HG02943 (cell line): ENCODE measurements around the gene PPP1R2B.
A peak's percentile ranks its signal among the peaks of the same experiment; 100 is the strongest.

Experiments used
- ATAC-seq: cut with Tn5 transposase; IDR thresholded peaks from one replicate; pipeline ENCODE4 v1.9.1; 2021; ENCODE audit warnings: mild to moderate bottlenecking, low read depth, moderate library complexity; ENCODE audit not compliant: unreplicated experiment

PPP1R2B gene

DNA sequence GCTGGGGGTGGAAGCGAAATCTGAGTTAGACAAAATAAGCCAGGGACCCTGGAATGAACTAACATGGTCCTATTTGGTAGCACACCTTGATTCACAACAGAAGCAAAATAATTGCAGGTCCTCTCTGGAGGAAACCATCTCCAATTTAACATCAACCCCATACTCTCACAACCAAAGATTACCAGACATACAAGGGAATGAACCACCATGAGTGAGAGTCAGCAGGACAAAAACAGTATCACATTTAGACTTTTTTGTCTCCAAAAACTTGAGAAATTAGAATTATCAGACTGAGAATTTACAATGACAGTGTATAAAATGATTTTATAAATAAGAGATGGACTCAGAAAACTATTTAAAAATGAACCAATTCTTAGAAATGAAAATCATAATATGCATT lies 21.1 kb downstream of the PPP1R2B start:
- no peak for ATAC-seq

DNA sequence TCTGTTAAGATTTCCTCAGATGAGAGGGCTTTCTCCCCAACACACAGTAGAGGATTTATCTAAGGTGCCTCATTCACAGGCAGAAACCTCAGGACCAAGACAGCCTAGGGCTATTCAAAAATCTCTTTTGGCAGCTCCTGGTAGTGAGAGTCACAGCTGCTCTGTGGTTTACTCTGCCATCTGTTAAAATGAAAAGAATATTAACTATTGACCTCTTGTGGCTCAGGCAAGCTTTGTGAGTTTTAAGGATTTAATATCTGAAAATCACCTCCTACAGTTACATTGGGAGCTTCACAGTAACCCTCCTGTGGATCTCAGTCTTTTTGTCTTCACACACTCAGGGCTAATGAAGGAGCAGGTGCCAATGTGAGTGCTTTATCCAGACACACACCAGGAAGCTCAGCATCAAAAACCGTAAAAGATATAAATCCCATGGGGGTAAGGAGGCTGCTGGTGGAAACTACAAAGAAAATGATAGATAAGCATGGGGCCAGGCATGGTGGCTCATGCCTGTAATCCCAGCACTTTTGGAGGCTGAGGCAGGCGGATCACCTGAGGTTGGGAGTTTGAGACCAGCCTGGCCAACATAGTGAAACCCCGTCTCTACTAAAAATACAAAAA lies 29.7 kb downstream of the PPP1R2B start:
- ATAC-seq = peak; percentile 96

DNA sequence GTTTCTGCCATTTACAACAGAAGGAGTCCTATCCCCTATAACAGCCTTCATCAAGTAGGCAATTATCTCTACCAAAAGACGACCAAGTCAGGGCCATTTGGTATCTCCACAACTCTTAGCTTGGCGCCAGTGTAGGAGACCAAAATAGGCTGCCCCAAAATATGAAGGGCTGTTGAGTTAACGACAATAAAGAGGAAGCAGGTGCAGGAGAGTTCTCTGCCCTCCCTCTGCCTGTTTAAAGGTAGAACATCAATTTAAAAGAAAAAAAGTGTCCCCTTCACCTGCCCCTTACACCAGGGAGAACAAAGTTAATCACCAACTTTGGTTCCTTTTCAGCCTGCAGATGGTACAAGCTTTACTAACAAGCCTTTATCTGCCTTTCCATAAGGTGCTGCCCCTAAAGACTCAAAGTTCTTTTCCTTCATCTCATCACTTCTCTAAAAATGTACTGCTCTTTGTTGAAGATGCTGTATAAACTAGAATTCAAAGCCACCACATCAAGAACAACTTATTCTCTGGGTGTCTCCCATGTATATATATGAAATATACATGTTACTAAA lies 33.3 kb downstream of the PPP1R2B start:
- peak; percentile 45 for ATAC-seq

DNA sequence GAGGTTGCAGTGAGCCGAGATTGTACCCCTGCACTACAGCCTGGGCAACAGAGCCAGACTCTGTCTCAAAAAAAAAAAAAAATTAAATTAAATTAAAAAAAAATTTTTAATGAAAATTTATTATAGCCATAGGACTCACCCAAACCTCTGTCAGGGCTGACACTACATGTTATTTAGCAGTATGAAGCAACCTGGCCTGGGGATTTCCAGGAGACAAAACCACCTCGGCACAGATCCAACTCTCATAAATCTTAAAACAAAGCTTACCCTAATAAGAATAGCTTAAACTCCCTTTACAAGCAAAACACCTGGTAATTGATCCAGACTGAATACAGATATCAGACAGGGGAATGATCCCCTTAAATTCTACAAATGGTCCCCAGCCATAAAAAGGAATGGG lies 38.4 kb downstream of the PPP1R2B start:
- no peak for ATAC-seq

DNA sequence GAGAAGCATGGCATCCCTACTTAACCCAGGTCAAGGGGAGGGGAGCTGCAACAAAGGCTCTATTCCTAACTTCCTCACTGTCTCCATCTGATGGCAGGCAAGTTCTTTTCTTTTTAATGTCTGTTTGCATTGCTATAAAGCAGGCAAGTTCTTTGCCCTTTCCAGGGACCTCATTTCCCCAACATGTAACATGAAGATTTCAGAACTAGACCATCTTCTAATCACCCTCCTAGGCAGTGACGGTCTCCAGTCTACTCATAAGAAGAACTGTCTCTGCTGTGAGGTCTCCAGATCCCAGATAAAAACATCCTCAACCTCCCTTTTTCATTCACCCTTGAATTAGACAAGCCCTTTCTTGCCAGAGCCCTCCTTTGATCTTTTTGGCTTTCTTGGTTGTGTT lies 42.1 kb downstream of the PPP1R2B start:
- no peak for ATAC-seq

DNA sequence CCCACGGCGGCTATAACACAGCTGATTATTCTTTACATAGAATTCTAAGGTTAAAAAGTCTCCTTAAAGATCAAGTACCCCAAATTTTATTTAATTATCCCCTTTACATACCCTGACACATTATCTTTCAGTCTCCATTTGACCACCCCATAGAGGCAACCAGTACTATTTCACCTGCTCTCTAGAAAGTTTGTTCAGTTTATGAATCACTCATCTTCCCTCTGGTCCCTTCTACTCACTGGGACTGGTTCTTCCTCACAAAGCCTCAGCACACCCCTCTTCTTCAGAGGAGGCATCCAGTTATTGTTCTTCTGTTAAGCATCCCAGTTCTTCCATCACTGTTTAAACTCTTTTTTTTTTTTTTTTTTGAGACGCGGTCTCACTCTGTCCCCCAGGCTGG lies 42.8 kb downstream of the PPP1R2B start:
- no peak for ATAC-seq

DNA sequence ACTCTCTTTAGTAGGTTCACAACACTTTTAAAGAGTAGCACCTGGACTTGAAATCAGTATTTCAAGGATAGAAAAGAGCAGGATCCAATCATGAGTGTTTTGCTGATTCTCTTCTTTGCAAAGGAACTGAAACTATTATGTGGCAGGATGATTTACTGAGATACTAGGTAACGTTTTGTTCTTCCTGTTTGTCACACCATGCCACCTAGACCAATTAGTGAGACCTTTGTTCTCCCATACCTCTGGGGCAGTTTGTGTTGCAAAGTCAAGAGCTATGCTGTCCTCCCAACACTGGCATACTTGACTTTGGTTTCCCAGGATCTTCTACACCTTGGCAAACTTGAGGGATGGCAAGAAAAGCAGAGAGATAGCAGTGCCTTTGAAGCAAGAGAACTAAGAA lies 43.4 kb downstream of the PPP1R2B start:
- ATAC-seq = peak; percentile 64

DNA sequence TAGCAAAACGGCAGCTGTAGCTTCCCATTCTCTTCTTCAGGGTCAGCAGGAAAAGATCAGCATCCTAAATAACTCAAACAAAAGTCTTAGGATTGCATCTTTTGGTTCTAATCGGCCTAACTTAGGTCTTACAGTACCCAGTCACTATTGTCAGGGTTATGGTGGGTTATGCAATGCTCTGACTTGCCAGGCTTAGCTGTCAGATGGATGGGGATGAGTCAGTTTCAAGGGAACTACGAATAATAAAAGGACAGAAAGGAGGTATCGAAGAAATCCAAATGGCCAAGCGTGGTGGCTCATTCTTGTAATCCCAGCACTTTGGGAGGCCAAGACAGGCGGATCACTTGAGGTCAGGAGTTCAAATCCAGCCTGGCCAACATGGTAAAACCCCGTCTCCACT lies 46.5 kb downstream of the PPP1R2B start:
- no peak for ATAC-seq
